Astrocyte (in vitro differentiated cells and primary cell): ENCODE measurements around the gene ZNF277.

ENCODE experiments used
- EZH2 ChIP-seq: IDR thresholded peaks from 2 replicates; pipeline ENCODE4 v1.6.1; 2012; ENCODE audit warnings: mild to moderate bottlenecking, low read length, inconsistent platforms; ENCODE audit not compliant: insufficient read depth
- TF ChIP-seq, protein P1 (sequence below): IDR thresholded peaks from 2 replicates; pipeline ENCODE4 v1.5.1; 2011; ENCODE audit warnings: low read depth, mild to moderate bottlenecking, inconsistent platforms, low read length, moderate library complexity; ENCODE audit not compliant: insufficient read depth

DNA sequence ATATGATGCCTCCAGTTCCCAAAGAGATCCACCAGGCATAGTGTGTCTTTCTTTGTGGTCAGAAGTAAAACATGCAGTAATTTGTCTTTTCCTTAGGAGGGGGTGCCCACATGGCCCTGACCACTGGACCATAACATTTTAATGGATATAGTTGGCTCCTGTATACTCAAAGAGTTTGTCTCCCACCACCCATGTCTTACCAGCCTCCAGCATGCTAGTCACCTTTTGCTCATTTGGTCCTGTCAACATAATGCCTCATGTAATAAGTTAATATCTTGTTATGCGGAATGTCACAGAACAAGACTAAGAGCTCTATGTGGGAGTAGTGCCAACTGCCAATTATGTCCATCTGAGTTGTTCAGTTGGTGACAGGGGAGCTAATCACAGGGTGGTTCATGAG, 160.4 kb downstream of the ZNF277 start:
- TF ChIP-seq, protein P1, sequence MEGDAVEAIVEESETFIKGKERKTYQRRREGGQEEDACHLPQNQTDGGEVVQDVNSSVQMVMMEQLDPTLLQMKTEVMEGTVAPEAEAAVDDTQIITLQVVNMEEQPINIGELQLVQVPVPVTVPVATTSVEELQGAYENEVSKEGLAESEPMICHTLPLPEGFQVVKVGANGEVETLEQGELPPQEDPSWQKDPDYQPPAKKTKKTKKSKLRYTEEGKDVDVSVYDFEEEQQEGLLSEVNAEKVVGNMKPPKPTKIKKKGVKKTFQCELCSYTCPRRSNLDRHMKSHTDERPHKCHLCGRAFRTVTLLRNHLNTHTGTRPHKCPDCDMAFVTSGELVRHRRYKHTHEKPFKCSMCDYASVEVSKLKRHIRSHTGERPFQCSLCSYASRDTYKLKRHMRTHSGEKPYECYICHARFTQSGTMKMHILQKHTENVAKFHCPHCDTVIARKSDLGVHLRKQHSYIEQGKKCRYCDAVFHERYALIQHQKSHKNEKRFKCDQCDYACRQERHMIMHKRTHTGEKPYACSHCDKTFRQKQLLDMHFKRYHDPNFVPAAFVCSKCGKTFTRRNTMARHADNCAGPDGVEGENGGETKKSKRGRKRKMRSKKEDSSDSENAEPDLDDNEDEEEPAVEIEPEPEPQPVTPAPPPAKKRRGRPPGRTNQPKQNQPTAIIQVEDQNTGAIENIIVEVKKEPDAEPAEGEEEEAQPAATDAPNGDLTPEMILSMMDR, result no peak
- no peak for TF ChIP-seq EZH2
